ENCODE results near the gene FKBP1B.
"Not testable (repeated sequence)": the region's sequence is repeated elsewhere in the genome, so short reads cannot be mapped to it uniquely, and the experiment has no call there.

FKBP1B gene

DNA sequence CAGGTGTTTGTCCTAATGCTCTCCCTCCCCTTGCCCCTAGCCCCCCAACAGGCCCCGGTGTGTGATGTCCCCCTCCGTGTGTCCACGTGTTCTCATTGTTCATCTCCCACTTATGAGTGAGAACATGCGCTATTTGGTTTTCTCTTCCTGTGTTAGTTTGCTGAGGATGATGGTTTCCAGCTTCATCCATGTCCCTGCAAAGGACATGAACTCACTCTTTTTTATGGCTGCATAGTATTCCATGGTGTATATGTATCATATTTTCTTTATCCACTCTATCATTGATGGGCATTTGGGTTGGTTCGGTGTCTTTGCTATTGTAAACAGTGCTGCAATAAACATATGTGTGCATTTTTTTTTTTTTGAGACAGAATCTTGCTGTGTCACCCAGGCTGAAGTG, 43.7 kb downstream of the FKBP1B start:
- WGBS (ENCODE audit: extremely low coverage, insufficient coverage, insufficient read length): no CpG with 5 or more reads among the region's 5 CpGs
- not testable (repeated sequence) for H3K4me2 ChIP-seq (ENCODE audit: low read length); DNase-seq; H3K79me1 ChIP-seq (ENCODE audit: low read length); H3K4ac ChIP-seq (ENCODE audit: low read depth, low read length); H4K8ac ChIP-seq (ENCODE audit: low read depth, low read length); H2AFZ ChIP-seq (ENCODE audit: insufficient read depth, low read length, poor library complexity); H3K27ac ChIP-seq (ENCODE audit: low read depth, low read length); H3K9me3 ChIP-seq (ENCODE audit: insufficient read depth, low read depth, low read length); H4K91ac ChIP-seq (ENCODE audit: low read depth, low read length); H3K14ac ChIP-seq (ENCODE audit: low read length); H3K18ac ChIP-seq (ENCODE audit: low read length); H2BK12ac ChIP-seq (ENCODE audit: low read length); H3K9ac ChIP-seq (ENCODE audit: low read length); H3K4me1 ChIP-seq (ENCODE audit: control insufficient read depth in 1 of 2, insufficient read depth in 2 of 2, low read length in 2 of 2); H3K36me3 ChIP-seq (ENCODE audit: control insufficient read depth in 1 of 2, insufficient read depth in 2 of 2, low read length in 2 of 2); H4K12ac ChIP-seq (ENCODE audit: low read depth, low read length); H2AK5ac ChIP-seq (ENCODE audit: low read length); H3K23ac ChIP-seq (ENCODE audit: low read length); H3K4me3 ChIP-seq (ENCODE audit: low read depth, low read length); H3K27me3 ChIP-seq (ENCODE audit: insufficient read depth, low read length); H2BK5ac ChIP-seq (ENCODE audit: low read depth, low read length, poor library complexity); H3K79me2 ChIP-seq (ENCODE audit: control insufficient read depth, insufficient read depth, low read length, poor library complexity); H2BK120ac ChIP-seq (ENCODE audit: insufficient read depth, low read length, poor library complexity)

DNA sequence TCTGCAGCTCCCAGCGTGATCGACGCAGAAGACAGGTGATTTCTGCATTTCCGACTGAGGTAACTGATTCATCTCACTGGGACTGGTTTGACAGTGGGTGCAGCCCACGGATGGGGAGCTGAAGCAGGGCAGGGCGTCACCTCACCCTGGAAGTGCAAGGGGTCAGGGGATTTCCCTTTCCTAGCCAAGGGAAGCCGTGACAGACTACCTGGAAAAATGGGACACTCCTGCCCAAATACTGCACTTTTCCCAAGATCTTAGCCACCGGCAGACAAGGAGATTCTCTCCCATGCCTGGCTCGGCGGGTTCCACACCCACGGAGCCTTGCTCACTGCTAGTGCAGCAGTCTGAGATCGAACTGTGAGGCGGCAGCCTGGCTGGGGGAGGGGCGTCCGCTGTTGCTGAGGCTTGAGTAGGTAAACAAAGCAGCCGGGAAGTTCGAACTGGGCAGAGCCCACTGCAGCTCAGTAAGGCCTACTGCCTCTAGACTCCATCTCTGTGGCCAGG, 45.7 kb downstream of the FKBP1B start:
- H2AK5ac ChIP-seq (ENCODE audit: low read length); H4K8ac ChIP-seq (ENCODE audit: low read depth, low read length); H4K12ac ChIP-seq (ENCODE audit: low read depth, low read length); H3K4ac ChIP-seq (ENCODE audit: low read depth, low read length); H2BK5ac ChIP-seq (ENCODE audit: low read depth, low read length, poor library complexity); H3K79me1 ChIP-seq (ENCODE audit: low read length); H3K4me2 ChIP-seq (ENCODE audit: low read length); H3K27me3 ChIP-seq (ENCODE audit: insufficient read depth, low read length); H2BK120ac ChIP-seq (ENCODE audit: insufficient read depth, low read length, poor library complexity); H2AFZ ChIP-seq (ENCODE audit: insufficient read depth, low read length, poor library complexity); H3K9me3 ChIP-seq (ENCODE audit: insufficient read depth, low read depth, low read length); H3K4me3 ChIP-seq (ENCODE audit: low read depth, low read length); H3K27ac ChIP-seq (ENCODE audit: low read depth, low read length); H3K4me1 ChIP-seq (ENCODE audit: control insufficient read depth in 1 of 2, insufficient read depth in 2 of 2, low read length in 2 of 2); H3K18ac ChIP-seq (ENCODE audit: low read length); DNase-seq; H3K23ac ChIP-seq (ENCODE audit: low read length); H3K79me2 ChIP-seq (ENCODE audit: control insufficient read depth, insufficient read depth, low read length, poor library complexity); H3K36me3 ChIP-seq (ENCODE audit: control insufficient read depth in 1 of 2, insufficient read depth in 2 of 2, low read length in 2 of 2); H2BK12ac ChIP-seq (ENCODE audit: low read length); H3K14ac ChIP-seq (ENCODE audit: low read length); H3K9ac ChIP-seq (ENCODE audit: low read length); H4K91ac ChIP-seq (ENCODE audit: low read depth, low read length): not testable (repeated sequence)
- no CpG with 5 or more reads among the region's 17 CpGs for WGBS (ENCODE audit: extremely low coverage, insufficient coverage, insufficient read length)

DNA sequence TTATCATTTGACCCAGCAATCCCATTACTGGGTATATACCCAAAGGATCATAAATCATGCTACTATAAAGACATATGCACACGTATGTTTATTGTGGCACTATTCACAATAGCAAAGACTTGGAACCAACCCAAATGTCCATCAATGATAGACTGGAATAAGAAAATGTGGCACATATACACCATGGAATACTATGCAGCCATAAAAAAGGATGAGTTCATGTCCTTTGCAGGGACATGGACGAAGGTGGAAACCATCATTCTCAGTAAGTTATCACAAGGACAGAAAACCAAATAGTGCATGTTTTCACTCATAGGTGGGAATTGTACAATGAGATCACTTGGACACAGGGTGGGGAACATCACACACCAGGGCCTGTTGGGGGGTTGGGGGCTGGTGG, 51.2 kb downstream of the FKBP1B start:
- H2BK120ac ChIP-seq (ENCODE audit: insufficient read depth, low read length, poor library complexity); H3K79me1 ChIP-seq (ENCODE audit: low read length); H3K36me3 ChIP-seq (ENCODE audit: control insufficient read depth in 1 of 2, insufficient read depth in 2 of 2, low read length in 2 of 2); H3K9me3 ChIP-seq (ENCODE audit: insufficient read depth, low read depth, low read length); H4K91ac ChIP-seq (ENCODE audit: low read depth, low read length); H3K4ac ChIP-seq (ENCODE audit: low read depth, low read length); H3K23ac ChIP-seq (ENCODE audit: low read length); H3K79me2 ChIP-seq (ENCODE audit: control insufficient read depth, insufficient read depth, low read length, poor library complexity); H3K27ac ChIP-seq (ENCODE audit: low read depth, low read length); H2BK5ac ChIP-seq (ENCODE audit: low read depth, low read length, poor library complexity); H2AK5ac ChIP-seq (ENCODE audit: low read length); H2BK12ac ChIP-seq (ENCODE audit: low read length); H3K4me3 ChIP-seq (ENCODE audit: low read depth, low read length); H4K12ac ChIP-seq (ENCODE audit: low read depth, low read length); H3K14ac ChIP-seq (ENCODE audit: low read length); H3K27me3 ChIP-seq (ENCODE audit: insufficient read depth, low read length); H4K8ac ChIP-seq (ENCODE audit: low read depth, low read length); H3K4me1 ChIP-seq (ENCODE audit: control insufficient read depth in 1 of 2, insufficient read depth in 2 of 2, low read length in 2 of 2); H2AFZ ChIP-seq (ENCODE audit: insufficient read depth, low read length, poor library complexity); H3K4me2 ChIP-seq (ENCODE audit: low read length); DNase-seq; H3K9ac ChIP-seq (ENCODE audit: low read length); H3K18ac ChIP-seq (ENCODE audit: low read length): not testable (repeated sequence)
- WGBS (ENCODE audit: extremely low coverage, insufficient coverage, insufficient read length): no CpG with 5 or more reads among the region's 2 CpGs

DNA sequence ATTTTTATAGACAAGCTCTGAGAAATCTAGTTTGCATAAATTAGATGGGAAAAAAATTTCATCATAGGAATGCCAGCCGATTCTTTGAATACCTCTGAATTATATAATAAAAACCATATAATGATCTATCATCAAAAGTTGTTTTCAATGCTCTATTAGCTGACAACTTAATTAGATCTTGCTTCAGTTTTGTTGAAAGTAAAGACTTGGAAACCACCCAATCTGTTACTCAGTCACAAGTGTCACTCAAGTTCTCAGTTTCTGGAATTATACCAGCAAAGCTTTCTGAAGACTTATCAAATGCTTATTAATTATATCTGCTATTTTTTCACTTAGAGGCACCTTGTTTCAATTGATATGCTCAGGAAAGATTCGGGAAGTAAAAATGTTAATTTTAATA, 52.5 kb downstream of the FKBP1B start:
- Histone ChIP-seq H2BK12ac (ENCODE audit: low read length) (no peak overlapping the region), H3K36me3 (ENCODE audit: control insufficient read depth in 1 of 2, insufficient read depth in 2 of 2, low read length in 2 of 2) (no peaks in the 10 kb centered on the region), H3K4me3 (ENCODE audit: low read depth, low read length) (no peak overlapping the region), H2AFZ (ENCODE audit: insufficient read depth, low read length, poor library complexity) (no peak overlapping the region), H3K27me3 (ENCODE audit: insufficient read depth, low read length) (no peaks in the 10 kb centered on the region), H2BK120ac (ENCODE audit: insufficient read depth, low read length, poor library complexity) (no peak overlapping the region), H3K4me1 (ENCODE audit: control insufficient read depth in 1 of 2, insufficient read depth in 2 of 2, low read length in 2 of 2) (no peaks in the 10 kb centered on the region), H3K4ac (ENCODE audit: low read depth, low read length) (no peak overlapping the region), H2AK5ac (ENCODE audit: low read length) (no peak overlapping the region), H4K91ac (ENCODE audit: low read depth, low read length) (no peak overlapping the region), H3K27ac (ENCODE audit: low read depth, low read length) (no peak overlapping the region), H3K79me1 (ENCODE audit: low read length) (no peaks in the 10 kb centered on the region), H3K4me2 (ENCODE audit: low read length) (no peak overlapping the region), H3K9me3 (ENCODE audit: insufficient read depth, low read depth, low read length) (peaks cover 2% of the 10 kb centered on the region), H3K14ac (ENCODE audit: low read length) (no peak overlapping the region), H3K79me2 (ENCODE audit: control insufficient read depth, insufficient read depth, low read length, poor library complexity) (no peaks in the 10 kb centered on the region), H3K23ac (ENCODE audit: low read length) (no peak overlapping the region), H4K12ac (ENCODE audit: low read depth, low read length) (no peak overlapping the region), H3K18ac (ENCODE audit: low read length) (no peak overlapping the region), H4K8ac (ENCODE audit: low read depth, low read length) (no peak overlapping the region), H3K9ac (ENCODE audit: low read length) (no peak overlapping the region), H2BK5ac (ENCODE audit: low read depth, low read length, poor library complexity) (no peak overlapping the region)
- no CpG with 5 or more reads among the region's 2 CpGs for WGBS (ENCODE audit: extremely low coverage, insufficient coverage, insufficient read length)
- no peak for DNase-seq
